ENCODE data around the gene ERBB4. TPM values are rescaled to one million over a fixed set of nuclear protein-coding genes. Genes with fewer than 3 reads are reported as not detected.

ERBB4 gene
- total and polyA plus RNA-seq, 2 of the 8 experiments (the other 6 are each of a cell fraction or from before 2014, with no cell fraction given): 0.34 to 1.3 TPM

DNA sequence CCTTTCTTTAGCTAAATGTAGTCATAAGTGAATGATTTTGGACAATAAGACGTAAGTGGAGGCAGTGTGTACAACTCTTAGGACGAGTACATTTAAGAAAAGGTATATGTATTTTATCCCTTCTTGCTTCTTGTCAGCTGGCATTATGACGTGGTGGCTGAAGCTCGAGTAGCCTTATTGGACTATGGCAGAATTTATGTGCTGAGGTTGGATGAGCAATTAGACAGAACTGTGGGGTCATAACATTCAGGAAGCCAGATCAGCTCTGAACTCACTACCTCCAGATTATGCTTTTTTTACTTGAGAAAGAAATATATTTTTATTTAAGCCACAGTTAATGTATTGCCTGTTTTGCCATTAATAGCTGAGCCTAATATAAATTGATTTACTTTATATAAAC lies 661.5 kb downstream of the ERBB4 start (continued):
- TF ChIP-seq, protein P1, sequence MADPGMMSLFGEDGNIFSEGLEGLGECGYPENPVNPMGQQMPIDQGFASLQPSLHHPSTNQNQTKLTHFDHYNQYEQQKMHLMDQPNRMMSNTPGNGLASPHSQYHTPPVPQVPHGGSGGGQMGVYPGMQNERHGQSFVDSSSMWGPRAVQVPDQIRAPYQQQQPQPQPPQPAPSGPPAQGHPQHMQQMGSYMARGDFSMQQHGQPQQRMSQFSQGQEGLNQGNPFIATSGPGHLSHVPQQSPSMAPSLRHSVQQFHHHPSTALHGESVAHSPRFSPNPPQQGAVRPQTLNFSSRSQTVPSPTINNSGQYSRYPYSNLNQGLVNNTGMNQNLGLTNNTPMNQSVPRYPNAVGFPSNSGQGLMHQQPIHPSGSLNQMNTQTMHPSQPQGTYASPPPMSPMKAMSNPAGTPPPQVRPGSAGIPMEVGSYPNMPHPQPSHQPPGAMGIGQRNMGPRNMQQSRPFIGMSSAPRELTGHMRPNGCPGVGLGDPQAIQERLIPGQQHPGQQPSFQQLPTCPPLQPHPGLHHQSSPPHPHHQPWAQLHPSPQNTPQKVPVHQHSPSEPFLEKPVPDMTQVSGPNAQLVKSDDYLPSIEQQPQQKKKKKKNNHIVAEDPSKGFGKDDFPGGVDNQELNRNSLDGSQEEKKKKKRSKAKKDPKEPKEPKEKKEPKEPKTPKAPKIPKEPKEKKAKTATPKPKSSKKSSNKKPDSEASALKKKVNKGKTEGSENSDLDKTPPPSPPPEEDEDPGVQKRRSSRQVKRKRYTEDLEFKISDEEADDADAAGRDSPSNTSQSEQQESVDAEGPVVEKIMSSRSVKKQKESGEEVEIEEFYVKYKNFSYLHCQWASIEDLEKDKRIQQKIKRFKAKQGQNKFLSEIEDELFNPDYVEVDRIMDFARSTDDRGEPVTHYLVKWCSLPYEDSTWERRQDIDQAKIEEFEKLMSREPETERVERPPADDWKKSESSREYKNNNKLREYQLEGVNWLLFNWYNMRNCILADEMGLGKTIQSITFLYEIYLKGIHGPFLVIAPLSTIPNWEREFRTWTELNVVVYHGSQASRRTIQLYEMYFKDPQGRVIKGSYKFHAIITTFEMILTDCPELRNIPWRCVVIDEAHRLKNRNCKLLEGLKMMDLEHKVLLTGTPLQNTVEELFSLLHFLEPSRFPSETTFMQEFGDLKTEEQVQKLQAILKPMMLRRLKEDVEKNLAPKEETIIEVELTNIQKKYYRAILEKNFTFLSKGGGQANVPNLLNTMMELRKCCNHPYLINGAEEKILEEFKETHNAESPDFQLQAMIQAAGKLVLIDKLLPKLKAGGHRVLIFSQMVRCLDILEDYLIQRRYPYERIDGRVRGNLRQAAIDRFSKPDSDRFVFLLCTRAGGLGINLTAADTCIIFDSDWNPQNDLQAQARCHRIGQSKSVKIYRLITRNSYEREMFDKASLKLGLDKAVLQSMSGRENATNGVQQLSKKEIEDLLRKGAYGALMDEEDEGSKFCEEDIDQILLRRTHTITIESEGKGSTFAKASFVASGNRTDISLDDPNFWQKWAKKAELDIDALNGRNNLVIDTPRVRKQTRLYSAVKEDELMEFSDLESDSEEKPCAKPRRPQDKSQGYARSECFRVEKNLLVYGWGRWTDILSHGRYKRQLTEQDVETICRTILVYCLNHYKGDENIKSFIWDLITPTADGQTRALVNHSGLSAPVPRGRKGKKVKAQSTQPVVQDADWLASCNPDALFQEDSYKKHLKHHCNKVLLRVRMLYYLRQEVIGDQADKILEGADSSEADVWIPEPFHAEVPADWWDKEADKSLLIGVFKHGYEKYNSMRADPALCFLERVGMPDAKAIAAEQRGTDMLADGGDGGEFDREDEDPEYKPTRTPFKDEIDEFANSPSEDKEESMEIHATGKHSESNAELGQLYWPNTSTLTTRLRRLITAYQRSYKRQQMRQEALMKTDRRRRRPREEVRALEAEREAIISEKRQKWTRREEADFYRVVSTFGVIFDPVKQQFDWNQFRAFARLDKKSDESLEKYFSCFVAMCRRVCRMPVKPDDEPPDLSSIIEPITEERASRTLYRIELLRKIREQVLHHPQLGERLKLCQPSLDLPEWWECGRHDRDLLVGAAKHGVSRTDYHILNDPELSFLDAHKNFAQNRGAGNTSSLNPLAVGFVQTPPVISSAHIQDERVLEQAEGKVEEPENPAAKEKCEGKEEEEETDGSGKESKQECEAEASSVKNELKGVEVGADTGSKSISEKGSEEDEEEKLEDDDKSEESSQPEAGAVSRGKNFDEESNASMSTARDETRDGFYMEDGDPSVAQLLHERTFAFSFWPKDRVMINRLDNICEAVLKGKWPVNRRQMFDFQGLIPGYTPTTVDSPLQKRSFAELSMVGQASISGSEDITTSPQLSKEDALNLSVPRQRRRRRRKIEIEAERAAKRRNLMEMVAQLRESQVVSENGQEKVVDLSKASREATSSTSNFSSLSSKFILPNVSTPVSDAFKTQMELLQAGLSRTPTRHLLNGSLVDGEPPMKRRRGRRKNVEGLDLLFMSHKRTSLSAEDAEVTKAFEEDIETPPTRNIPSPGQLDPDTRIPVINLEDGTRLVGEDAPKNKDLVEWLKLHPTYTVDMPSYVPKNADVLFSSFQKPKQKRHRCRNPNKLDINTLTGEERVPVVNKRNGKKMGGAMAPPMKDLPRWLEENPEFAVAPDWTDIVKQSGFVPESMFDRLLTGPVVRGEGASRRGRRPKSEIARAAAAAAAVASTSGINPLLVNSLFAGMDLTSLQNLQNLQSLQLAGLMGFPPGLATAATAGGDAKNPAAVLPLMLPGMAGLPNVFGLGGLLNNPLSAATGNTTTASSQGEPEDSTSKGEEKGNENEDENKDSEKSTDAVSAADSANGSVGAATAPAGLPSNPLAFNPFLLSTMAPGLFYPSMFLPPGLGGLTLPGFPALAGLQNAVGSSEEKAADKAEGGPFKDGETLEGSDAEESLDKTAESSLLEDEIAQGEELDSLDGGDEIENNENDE (IDR thresholded peaks at IDR 0.05; ENCODE audit: insufficient replicate concordance, low read length): no peak
- TF ChIP-seq MAFK (IDR thresholded peaks at IDR 0.05; ENCODE audit: low read depth, low read length) (no peak), SIN3A (conservative IDR thresholded peaks at IDR 0.05 in 1 of 2, IDR thresholded peaks at IDR 0.05 in 1 of 2; ENCODE audit: low read depth in 1 of 2, low read length in 2 of 2) (no peak), CHD2 (IDR thresholded peaks at IDR 0.05; ENCODE audit: low read length) (no peak), TEAD4 (IDR thresholded peaks at IDR 0.05; ENCODE audit: low read depth, low read length) (no peak), ZNF274 (IDR thresholded peaks at IDR 0.05; ENCODE audit: borderline replicate concordance, extremely low read depth, low read length) (no peak)
